CD8-positive, alpha-beta memory T cell (primary cell): ENCODE data around the gene WASHC2A. TPM values are rescaled to one million over a fixed set of nuclear protein-coding genes. Genes with fewer than 3 reads are reported as not detected.
"Not testable (repeated sequence)": the region's sequence is repeated elsewhere in the genome, so short reads cannot be mapped to it uniquely, and the experiment has no call there.

Experiments
- CTCF ChIA-PET: fragments of 350-600 bp; sonication (Branson Sonifier 250); formaldehyde crosslinking; loops from one replicate; lab custom pipeline; 2021; ENCODE audit warnings: antibody characterized with exemption; lab: Charles Lee
- POLR2A ChIA-PET: fragments of 350-600 bp; sonication (Branson Sonifier 250); formaldehyde crosslinking; loops from one replicate; lab custom pipeline; 2021; ENCODE audit warnings: antibody characterized with exemption; lab: Charles Lee
- DNase-seq, 5 donors: peaks; one replicate each; pipeline versions ENCODE4 v3.0.0 to v3.0.0-alpha.2; 2020 to 2022; ENCODE audit warnings: mixed read lengths in 1 of 5
- H3K27ac ChIP-seq: one replicate; pipeline ENCODE4 v1.7.0; 2013; ENCODE audit warnings: low read depth, mild to moderate bottlenecking, low read length, moderate library complexity
- H3K27me3 ChIP-seq: 2 replicates; pipeline ENCODE4 v1.7.0; 2013; ENCODE audit warnings: low read length, mild to moderate bottlenecking; ENCODE audit not compliant: insufficient read depth, poor library complexity, severe bottlenecking
- H3K36me3 ChIP-seq: 2 replicates; pipeline ENCODE4 v1.7.0; 2013; ENCODE audit warnings: mild to moderate bottlenecking, low read length, moderate library complexity; ENCODE audit not compliant: insufficient read depth
- H3K4me1 ChIP-seq: 2 replicates; pipeline ENCODE4 v1.7.0; 2013; ENCODE audit warnings: mild to moderate bottlenecking, low read length, moderate library complexity; ENCODE audit not compliant: insufficient read depth
- H3K4me3 ChIP-seq: 2 replicates; pipeline ENCODE4 v1.7.0; 2013; ENCODE audit warnings: mild to moderate bottlenecking, low read length
- H3K9me3 ChIP-seq: 2 replicates; pipeline ENCODE4 v1.7.0; 2013; ENCODE audit warnings: mild to moderate bottlenecking, low read length
- H3K27ac Mint-ChIP-seq, 8 donors: one replicate each; pipeline ENCODE4 v1.8.0; 2020 to 2021; ENCODE audit warnings: mixed read lengths in 8 of 8, mild to moderate bottlenecking in 6 of 8, inconsistent platforms in 3 of 8, moderate library complexity in 3 of 8
- H3K27me3 Mint-ChIP-seq, 2 donors: one replicate each; pipeline ENCODE4 v1.8.0; 2020 to 2021; ENCODE audit warnings: mixed read lengths in 2 of 2, mild to moderate bottlenecking in 1 of 2, moderate library complexity in 1 of 2
- H3K36me3 Mint-ChIP-seq, 3 donors: one replicate each; pipeline ENCODE4 v1.8.0; 2020 to 2021; ENCODE audit warnings: mixed read lengths in 3 of 3, inconsistent platforms in 1 of 3, mild to moderate bottlenecking in 1 of 3
- H3K4me1 Mint-ChIP-seq, 3 donors: one replicate each; pipeline ENCODE4 v1.8.0; 2020 to 2021; ENCODE audit warnings: mixed read lengths in 3 of 3, inconsistent platforms in 1 of 3, mild to moderate bottlenecking in 1 of 3
- H3K4me3 Mint-ChIP-seq, 7 donors: one replicate each; pipeline ENCODE4 v1.8.0; 2020 to 2021; ENCODE audit warnings: mixed read lengths in 7 of 7, mild to moderate bottlenecking in 6 of 7, moderate library complexity in 4 of 7, inconsistent platforms in 2 of 7
- H3K9me3 Mint-ChIP-seq, 5 donors: one replicate each; pipeline ENCODE4 v1.8.0; 2020 to 2022; ENCODE audit warnings: mixed read lengths in 5 of 5, mild to moderate bottlenecking in 3 of 5, moderate library complexity in 2 of 5, inconsistent platforms in 1 of 5
- polyA plus RNA-seq: library from polyadenylated mRNA; unstranded; fragments of 300-500 nt; fragmentation: Illumina TruSeq; gene quantifications from one replicate; pipeline ENCODE4 v1.2.3, GENCODE V29; 2021
- total RNA-seq, 2 experiments: library from RNA; stranded (reverse); gene quantifications; one replicate each; pipeline ENCODE4 v1.2.3, GENCODE V29; 2021

WASHC2A gene
- total and polyA plus RNA-seq, 3 experiments from 2014 or later, result 30.9 to 46.1 (median 33.2) TPM

DNA sequence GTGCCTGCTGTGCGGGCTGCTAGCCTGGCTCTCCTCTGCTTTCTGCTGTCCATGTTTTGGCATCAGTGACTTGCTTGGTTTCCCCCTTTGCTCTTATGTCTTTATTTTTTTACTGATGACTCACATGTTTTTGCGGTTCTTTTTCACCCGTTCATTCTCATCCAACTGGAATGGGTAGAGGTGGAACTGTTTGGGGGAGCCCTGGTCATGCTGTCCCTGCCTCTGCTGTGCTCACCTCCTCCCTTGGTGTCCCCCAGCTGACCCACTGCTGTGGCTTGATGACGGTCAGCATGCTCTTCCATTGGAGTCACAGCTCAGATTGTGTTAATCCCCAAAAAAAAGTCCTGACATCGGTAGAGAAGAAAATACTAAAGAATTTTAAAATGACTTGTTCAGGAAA lies 26.9 kb downstream of the WASHC2A start:
- H3K9me3 ChIP-seq, H3K4me3 ChIP-seq, DNase-seq, CTCF ChIA-PET, H3K27ac Mint-ChIP-seq, H3K36me3 ChIP-seq, H3K27ac ChIP-seq, H3K4me1 ChIP-seq, H3K27me3 Mint-ChIP-seq, H3K4me1 Mint-ChIP-seq, H3K4me3 Mint-ChIP-seq, H3K9me3 Mint-ChIP-seq, H3K27me3 ChIP-seq, POLR2A ChIA-PET: not testable (repeated sequence)
- H3K36me3 Mint-ChIP-seq, result peaks cover 0 to 31% (median 3%) of the 10 kb centered on the region in 3 donors

DNA sequence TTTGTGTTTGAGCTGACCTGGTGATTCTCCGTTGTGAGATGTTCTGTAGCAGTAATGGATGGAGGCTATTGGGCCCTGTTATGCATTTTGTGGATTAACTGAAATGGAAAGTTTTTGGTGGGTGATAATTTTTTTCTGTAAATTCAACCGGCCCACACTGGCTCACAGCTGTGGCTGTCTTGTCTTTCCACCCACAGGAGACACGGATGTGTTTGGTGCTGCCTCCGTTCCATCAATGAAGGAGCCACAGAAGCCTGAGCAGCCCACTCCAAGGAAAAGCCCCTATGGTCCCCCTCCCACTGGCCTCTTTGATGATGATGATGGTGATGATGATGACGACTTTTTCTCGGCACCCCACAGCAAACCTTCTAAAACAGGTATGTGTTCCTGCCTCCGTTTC lies 27.6 kb downstream of the WASHC2A start:
- H3K36me3 Mint-ChIP-seq, result peaks cover 0 to 34% (median 3%) of the 10 kb centered on the region in 3 donors
- CTCF ChIA-PET, H3K4me3 ChIP-seq, H3K27me3 ChIP-seq, H3K4me1 Mint-ChIP-seq, DNase-seq, H3K4me1 ChIP-seq, H3K36me3 ChIP-seq, H3K27ac Mint-ChIP-seq, H3K27ac ChIP-seq, POLR2A ChIA-PET, H3K27me3 Mint-ChIP-seq, H3K9me3 Mint-ChIP-seq, H3K9me3 ChIP-seq, H3K4me3 Mint-ChIP-seq: not testable (repeated sequence)

DNA sequence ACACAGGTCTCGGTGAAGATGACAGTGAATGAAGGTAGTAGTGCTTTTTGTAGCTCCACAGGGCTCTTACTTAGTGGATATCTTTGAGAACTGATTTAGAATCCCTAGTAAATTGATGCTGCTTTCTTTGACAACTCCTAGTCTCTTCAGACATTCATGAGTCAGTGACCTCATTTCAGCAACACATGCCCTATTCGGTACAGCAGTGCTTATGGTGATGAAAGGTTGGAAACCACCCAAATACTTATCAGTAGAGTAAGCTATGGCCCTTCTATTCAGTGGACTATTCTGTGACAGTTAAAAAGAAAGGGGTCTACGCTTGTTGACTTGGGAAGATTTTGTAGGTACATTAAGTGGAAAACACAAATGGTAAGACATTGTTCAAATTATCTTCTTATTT lies 29.0 kb downstream of the WASHC2A start:
- H3K9me3 Mint-ChIP-seq, result not testable (repeated sequence)

DNA sequence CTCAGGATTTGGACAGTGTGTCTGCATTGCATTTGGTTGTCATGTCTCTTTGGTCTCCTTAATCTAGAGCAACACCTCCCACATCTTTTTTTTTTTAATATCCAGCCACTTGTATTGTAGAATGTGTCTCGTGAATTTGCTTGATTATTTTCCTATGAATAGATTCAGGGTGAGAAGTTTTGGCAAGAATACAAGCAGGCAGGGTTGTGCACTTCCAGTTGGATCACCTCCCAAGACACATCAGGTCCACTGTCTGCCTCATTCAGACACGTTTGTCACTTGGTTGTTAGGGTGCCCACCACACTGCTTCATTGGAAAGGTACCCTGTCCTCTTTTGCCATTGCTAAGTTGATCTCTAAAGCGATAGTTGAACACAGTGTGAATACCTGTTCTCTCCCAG lies 30.9 kb downstream of the WASHC2A start:
- H3K9me3 Mint-ChIP-seq, H3K4me3 Mint-ChIP-seq, H3K27me3 ChIP-seq, H3K36me3 ChIP-seq, H3K27ac ChIP-seq, H3K4me1 ChIP-seq, POLR2A ChIA-PET, H3K4me1 Mint-ChIP-seq, H3K4me3 ChIP-seq, DNase-seq, H3K9me3 ChIP-seq, H3K27me3 Mint-ChIP-seq, CTCF ChIA-PET, H3K27ac Mint-ChIP-seq: not testable (repeated sequence)
- peaks cover 7 to 54% (median 8%) of the 10 kb centered on the region in 3 donors for H3K36me3 Mint-ChIP-seq

More for the DNA sequence above, 29.0 kb downstream of the WASHC2A start:
- H3K27me3 ChIP-seq, CTCF ChIA-PET, H3K4me3 ChIP-seq, H3K4me3 Mint-ChIP-seq, H3K27ac Mint-ChIP-seq, H3K27ac ChIP-seq, H3K9me3 ChIP-seq, H3K4me1 Mint-ChIP-seq, DNase-seq, H3K36me3 ChIP-seq, POLR2A ChIA-PET, H3K4me1 ChIP-seq, H3K27me3 Mint-ChIP-seq: not testable (repeated sequence)
- peaks cover 7 to 43% (median 8%) of the 10 kb centered on the region in 3 donors for H3K36me3 Mint-ChIP-seq

DNA sequence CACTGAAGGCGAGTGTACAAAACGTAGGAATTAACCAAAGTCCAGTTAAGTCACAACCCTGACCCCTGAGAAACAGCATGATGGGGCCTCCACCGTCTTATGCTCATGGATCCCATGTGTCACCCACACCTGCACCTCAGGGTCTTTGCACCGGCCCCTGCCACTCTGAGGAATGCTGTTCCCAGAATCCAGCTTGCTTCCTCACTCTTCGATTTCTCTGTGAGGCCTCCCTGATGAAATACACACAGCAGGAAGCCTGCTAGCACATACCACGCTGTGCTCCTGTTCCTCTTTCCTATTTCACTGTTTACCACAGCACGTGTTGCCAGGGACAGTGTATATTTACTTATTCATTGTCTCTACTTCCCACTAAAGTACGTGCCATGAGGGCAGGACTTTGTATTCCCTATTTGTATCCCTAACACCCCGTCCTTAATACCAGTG lies 33.4 kb downstream of the WASHC2A start:
- H3K4me3 Mint-ChIP-seq, H3K4me1 ChIP-seq, H3K27ac ChIP-seq, DNase-seq, POLR2A ChIA-PET, H3K9me3 Mint-ChIP-seq, H3K27me3 Mint-ChIP-seq, CTCF ChIA-PET, H3K36me3 ChIP-seq, H3K9me3 ChIP-seq, H3K4me3 ChIP-seq, H3K27me3 ChIP-seq, H3K4me1 Mint-ChIP-seq: not testable (repeated sequence)
- Mint-ChIP-seq H3K27ac (peak overlapping the region in 1 of 8 donors; percentile 76), H3K36me3 (peaks cover 7 to 49% (median 9%) of the 10 kb centered on the region in 3 donors)

DNA sequence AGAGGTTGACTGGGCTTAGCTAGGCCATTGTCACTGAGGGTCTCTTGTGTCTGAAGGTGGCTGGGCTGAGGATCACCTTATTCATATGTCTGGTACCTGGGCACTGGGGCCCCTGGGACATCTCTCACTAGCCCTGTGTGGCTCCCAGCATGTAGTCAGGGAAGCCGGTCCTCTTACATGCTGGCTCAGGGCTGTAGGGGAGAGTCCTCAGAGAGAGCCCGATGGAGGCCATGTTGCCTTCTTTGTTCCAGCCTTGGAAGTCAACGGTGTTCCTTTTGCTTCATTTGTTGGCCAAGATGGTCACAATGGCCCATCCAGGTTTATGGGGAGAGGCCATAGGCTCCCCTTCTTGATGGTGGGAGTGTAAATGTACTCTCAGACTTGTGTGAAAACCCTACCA lies 34.0 kb downstream of the WASHC2A start:
- H3K4me1 Mint-ChIP-seq, H3K27ac Mint-ChIP-seq, H3K4me3 ChIP-seq, H3K9me3 Mint-ChIP-seq, H3K4me3 Mint-ChIP-seq, H3K27ac ChIP-seq, H3K27me3 ChIP-seq, H3K4me1 ChIP-seq, CTCF ChIA-PET, H3K27me3 Mint-ChIP-seq, DNase-seq, H3K9me3 ChIP-seq, POLR2A ChIA-PET, H3K36me3 ChIP-seq: not testable (repeated sequence)
- peaks cover 7 to 52% (median 9%) of the 10 kb centered on the region in 3 donors for H3K36me3 Mint-ChIP-seq

DNA sequence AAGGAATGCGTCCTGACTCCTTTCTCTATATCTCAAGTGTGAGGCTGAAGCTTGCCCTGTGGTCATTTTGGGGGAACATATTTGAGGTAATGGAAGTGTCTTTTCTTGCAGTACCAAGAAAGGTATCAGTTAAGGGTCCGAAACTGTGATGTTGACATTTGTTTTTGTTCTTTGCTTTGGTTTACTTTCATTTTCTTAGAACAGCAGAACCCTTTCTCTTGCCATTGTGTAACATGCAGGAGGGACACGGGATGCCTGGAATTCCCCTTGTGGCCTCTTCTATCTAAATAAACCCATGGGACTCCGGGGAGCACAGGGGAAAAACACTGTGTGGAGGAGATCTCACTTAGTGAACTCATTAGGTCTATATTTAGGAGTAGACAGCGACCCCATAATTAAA lies 34.5 kb downstream of the WASHC2A start:
- H3K27ac ChIP-seq, H3K36me3 ChIP-seq, H3K4me1 ChIP-seq, H3K27me3 Mint-ChIP-seq, H3K4me3 Mint-ChIP-seq, DNase-seq, CTCF ChIA-PET, H3K9me3 ChIP-seq, H3K4me3 ChIP-seq, H3K27me3 ChIP-seq, H3K27ac Mint-ChIP-seq, H3K9me3 Mint-ChIP-seq, POLR2A ChIA-PET, H3K4me1 Mint-ChIP-seq: not testable (repeated sequence)
- peaks cover 7 to 50% (median 10%) of the 10 kb centered on the region in 3 donors for H3K36me3 Mint-ChIP-seq

DNA sequence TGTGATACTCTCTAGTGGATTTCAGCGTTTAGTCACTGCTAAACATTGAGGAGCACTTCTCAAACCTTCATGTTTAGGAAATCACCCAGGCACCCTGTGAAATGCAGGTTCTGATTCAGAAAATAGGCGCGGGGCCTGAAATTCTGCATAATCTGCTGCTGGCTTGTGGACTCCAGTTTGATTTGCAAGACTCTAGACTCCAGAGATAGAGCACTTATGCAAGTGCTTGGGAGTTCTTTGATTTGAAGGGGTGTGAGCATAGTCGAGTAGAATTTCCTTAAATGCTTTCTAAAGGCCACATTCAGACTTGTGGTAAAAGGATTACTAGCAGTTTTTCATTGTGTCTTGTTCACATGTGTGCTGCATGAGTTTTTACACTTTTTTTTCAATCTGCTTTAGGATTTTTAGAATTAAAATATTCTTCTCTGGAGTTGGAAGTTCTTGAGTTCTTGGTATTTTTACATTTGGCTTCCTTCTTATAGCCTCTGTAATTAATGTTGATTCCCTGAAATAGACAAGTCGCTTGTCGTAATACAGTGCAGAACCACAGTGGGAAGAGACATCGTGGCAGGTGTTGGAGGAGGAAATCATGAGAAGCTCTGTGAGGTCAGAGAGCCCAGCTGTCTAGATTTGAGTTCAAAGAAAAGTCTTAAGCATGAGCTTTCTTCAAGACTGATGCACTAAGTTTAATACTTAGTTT lies 41.4 kb downstream of the WASHC2A start:
- H3K36me3 ChIP-seq, H3K27me3 ChIP-seq, H3K4me3 ChIP-seq, H3K9me3 Mint-ChIP-seq, H3K27ac ChIP-seq, POLR2A ChIA-PET, DNase-seq, H3K9me3 ChIP-seq, H3K4me3 Mint-ChIP-seq, H3K4me1 Mint-ChIP-seq, H3K27me3 Mint-ChIP-seq, CTCF ChIA-PET, H3K4me1 ChIP-seq: not testable (repeated sequence)
- Mint-ChIP-seq H3K27ac (peak overlapping the region in 1 of 8 donors; percentile 21), H3K36me3 (peaks cover 0 to 25% (median 12%) of the 10 kb centered on the region in 3 donors)
